ENCODE data around the gene GOLGA5. TPM values are rescaled to one million over a fixed set of nuclear protein-coding genes. Genes with fewer than 3 reads are reported as not detected.

Gene GOLGA5
- total and polyA plus RNA-seq, 2 of the 13 experiments (the other 11 are each of a cell fraction or from before 2014, with no cell fraction given): 31.0 to 40.0 TPM

DNA sequence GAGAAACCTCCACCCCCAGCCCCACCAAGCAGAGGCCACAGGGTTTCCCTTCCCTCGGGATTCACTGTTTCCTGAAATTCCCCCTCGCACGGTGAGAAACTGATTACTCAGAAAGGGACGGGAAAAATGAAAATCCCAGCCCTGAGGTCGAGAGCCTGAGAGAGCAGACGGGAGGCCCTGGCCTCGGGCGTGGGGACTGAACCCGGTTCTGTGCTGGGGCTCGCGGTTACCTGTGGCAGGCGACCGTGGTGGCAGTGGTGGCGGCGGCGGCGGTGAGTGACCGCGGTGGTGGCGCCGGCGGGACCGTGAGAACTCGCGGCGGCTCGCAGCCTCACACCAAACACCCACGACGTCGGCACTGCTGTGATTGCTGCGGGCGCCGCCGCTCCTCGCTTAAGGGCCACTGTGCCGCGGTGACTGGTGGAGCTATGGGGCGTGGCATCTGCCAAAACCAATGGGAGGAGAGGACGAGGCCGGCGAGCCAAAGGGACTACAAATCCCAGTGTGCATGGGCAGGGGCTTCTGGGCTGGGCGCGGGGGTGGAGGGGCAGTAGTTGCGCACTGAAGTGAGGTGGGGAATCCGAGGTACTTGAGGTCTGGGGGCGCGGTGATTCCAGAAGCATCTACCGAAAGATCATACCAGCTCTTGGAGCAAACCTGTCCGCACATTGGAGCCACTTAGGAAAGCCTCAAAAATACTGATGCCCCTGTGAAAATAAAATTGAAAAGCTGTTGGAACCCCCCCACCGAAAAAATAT is 45.7 kb upstream of the GOLGA5 start, which contains the start of gene LGMN (continued):
- no peak for TF ChIP-seq EZH2 (conservative IDR thresholded peaks at IDR 0.05; ENCODE audit: low read depth, low read length)
- TF ChIP-seq ZNF737 (CRISPR knock-in tag; IDR thresholded peaks at IDR 0.05; ENCODE audit: borderline replicate concordance): no peak
- TF ChIP-seq MAF1 (CRISPR knock-in tag; IDR thresholded peaks at IDR 0.05; ENCODE audit: borderline replicate concordance): no peak; the same call in 1 of the 2 replicates
- TF ChIP-seq, protein P1, sequence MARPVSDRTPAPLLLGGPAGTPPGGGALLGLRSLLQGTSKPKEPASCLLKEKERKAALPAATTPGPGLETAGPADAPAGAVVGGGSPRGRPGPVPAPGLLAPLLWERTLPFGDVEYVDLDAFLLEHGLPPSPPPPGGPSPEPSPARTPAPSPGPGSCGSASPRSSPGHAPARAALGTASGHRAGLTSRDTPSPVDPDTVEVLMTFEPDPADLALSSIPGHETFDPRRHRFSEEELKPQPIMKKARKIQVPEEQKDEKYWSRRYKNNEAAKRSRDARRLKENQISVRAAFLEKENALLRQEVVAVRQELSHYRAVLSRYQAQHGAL (CRISPR knock-in tag; IDR thresholded peaks at IDR 0.05; ENCODE audit: not compliant biosample characterization): no peak
- no peak for TF ChIP-seq HNF4G (IDR thresholded peaks at IDR 0.05; ENCODE audit: borderline replicate concordance, low read depth, low read length)
- no peak for TF ChIP-seq HNF4G (CRISPR knock-in tag; IDR thresholded peaks at IDR 0.05; ENCODE audit: borderline replicate concordance, low read depth)
- no peak for TF ChIP-seq GTF2F1 (IDR thresholded peaks at IDR 0.05; ENCODE audit: low read length)
- peak; percentile 91 for TF ChIP-seq ZNF709 (CRISPR knock-in tag; IDR thresholded peaks at IDR 0.05)
- TF ChIP-seq TMF1 (CRISPR knock-in tag; IDR thresholded peaks at IDR 0.05; ENCODE audit: low read depth): no peak
- TF ChIP-seq KDM5B (CRISPR knock-in tag; IDR thresholded peaks at IDR 0.05; ENCODE audit: borderline replicate concordance): peak; percentile 88; the same call in 1 of the 2 replicates
- TF ChIP-seq, protein P2, sequence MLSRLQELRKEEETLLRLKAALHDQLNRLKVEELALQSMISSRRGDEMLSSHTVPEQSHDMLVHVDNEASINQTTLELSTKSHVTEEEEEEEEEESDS (CRISPR knock-in tag; IDR thresholded peaks at IDR 0.05; ENCODE audit: borderline replicate concordance): no peak
- TF ChIP-seq ZNF350 (CRISPR knock-in tag; IDR thresholded peaks at IDR 0.05; ENCODE audit: borderline replicate concordance, low read depth): peak; percentile 91; the same call in 1 of the 2 replicates
- TF ChIP-seq, protein P3, sequence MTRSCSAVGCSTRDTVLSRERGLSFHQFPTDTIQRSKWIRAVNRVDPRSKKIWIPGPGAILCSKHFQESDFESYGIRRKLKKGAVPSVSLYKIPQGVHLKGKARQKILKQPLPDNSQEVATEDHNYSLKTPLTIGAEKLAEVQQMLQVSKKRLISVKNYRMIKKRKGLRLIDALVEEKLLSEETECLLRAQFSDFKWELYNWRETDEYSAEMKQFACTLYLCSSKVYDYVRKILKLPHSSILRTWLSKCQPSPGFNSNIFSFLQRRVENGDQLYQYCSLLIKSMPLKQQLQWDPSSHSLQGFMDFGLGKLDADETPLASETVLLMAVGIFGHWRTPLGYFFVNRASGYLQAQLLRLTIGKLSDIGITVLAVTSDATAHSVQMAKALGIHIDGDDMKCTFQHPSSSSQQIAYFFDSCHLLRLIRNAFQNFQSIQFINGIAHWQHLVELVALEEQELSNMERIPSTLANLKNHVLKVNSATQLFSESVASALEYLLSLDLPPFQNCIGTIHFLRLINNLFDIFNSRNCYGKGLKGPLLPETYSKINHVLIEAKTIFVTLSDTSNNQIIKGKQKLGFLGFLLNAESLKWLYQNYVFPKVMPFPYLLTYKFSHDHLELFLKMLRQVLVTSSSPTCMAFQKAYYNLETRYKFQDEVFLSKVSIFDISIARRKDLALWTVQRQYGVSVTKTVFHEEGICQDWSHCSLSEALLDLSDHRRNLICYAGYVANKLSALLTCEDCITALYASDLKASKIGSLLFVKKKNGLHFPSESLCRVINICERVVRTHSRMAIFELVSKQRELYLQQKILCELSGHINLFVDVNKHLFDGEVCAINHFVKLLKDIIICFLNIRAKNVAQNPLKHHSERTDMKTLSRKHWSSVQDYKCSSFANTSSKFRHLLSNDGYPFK (CRISPR knock-in tag; IDR thresholded peaks at IDR 0.05; ENCODE audit: borderline replicate concordance): peak; percentile 71; the same call in 1 of the 2 replicates
- TF ChIP-seq ZNF484 (CRISPR knock-in tag; IDR thresholded peaks at IDR 0.05; ENCODE audit: borderline replicate concordance, low read depth): no peak
- TF ChIP-seq, protein P4, sequence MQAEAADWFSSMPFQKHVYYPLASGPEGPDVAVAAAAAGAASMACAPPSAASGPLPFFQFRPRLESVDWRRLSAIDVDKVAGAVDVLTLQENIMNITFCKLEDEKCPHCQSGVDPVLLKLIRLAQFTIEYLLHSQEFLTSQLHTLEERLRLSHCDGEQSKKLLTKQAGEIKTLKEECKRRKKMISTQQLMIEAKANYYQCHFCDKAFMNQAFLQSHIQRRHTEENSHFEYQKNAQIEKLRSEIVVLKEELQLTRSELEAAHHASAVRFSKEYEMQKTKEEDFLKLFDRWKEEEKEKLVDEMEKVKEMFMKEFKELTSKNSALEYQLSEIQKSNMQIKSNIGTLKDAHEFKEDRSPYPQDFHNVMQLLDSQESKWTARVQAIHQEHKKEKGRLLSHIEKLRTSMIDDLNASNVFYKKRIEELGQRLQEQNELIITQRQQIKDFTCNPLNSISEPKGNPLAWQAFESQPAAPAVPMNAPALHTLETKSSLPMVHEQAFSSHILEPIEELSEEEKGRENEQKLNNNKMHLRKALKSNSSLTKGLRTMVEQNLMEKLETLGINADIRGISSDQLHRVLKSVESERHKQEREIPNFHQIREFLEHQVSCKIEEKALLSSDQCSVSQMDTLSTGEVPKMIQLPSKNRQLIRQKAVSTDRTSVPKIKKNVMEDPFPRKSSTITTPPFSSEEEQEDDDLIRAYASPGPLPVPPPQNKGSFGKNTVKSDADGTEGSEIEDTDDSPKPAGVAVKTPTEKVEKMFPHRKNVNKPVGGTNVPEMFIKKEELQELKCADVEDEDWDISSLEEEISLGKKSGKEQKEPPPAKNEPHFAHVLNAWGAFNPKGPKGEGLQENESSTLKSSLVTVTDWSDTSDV (CRISPR knock-in tag; IDR thresholded peaks at IDR 0.05): peak; percentile 38; the same call in 1 of the 2 replicates
- TF ChIP-seq SALL2 (CRISPR knock-in tag; IDR thresholded peaks at IDR 0.05): peak; percentile 63; the same call in 1 of the 2 replicates
- peak; percentile 81; the same call in 1 of the 2 replicates for TF ChIP-seq ZBTB38 (CRISPR knock-in tag; IDR thresholded peaks at IDR 0.05)
- TF ChIP-seq ZFP90 (CRISPR knock-in tag; IDR thresholded peaks at IDR 0.05; ENCODE audit: borderline replicate concordance): no peak

Measured in HepG2 (cell line).